ENCODE results near the gene GYPE.
"Not testable (repeated sequence)": the region's sequence is repeated elsewhere in the genome, so short reads cannot be mapped to it uniquely, and the experiment has no call there.

The GYPE gene

DNA sequence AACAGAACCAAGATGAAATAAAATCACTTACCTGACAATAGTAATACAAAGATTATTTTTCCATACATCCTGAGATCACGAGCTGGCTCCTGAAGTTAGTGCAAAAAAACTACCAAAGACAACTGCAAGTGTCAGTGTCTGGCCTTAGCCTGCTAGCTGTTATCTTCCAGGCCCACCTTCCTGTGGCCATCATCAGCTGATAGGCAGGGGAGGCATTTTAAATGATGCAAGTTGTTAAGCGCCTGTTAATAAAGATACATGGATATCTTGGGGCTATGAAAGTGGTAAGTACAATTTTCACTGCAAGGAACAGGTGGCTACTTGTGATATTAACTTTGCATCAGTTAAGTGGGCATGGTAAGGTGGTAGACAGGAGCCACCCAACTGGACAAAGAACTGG, at the start of gene GYPE:
Gene GYPE (minus strand): TSS at position 120 of the 400 bp plus-strand sequence. CDS start 52 bp downstream, at position 68.
- not testable (repeated sequence) for DNase-seq

DNA sequence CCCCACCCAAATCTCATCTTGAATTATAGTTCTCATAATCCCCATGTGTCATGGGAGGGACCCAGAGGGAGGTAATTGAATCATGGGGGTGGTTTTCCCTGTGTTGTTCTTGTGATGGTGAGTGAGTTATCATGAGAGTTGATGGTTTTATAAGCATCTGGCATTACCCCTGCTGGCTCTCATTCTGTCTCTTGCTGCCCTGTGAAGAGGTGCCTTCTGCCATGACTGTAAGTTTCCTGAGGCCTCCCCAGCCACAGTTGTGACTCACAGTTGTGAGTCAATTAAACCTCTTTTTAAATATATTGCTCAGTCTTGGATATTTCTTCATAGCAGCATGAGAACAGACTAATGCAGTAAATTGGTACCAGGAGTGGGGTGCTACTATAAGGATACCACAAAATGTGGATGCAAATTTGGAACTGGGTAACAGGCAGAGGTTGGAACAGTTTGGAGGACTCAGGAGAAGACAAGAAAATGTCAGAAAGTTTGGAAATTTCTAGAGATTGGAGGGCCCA, 46.2 kb upstream of the GYPE start:
- DNase-seq: not testable (repeated sequence)

DNA sequence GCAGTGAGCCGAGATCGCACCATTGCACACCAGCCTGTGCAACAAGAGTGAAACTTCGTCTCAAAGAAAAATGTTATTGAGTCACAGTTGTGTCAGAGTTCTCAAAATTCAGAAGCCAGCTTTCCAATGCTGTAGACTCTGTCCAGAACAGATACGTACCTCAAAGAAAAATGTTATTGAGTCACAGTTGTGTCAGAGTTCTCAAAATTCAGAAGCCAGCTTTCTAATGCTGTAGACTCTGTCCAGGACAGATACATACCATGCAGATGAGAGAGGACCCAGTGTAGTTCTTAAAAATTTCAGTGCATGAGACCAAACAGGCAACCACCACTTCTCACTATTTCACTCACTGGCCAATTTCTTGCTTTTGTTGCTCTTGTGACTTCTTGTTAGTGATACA, 45.6 kb upstream of the GYPE start:
- DNase-seq: not testable (repeated sequence)

DNA sequence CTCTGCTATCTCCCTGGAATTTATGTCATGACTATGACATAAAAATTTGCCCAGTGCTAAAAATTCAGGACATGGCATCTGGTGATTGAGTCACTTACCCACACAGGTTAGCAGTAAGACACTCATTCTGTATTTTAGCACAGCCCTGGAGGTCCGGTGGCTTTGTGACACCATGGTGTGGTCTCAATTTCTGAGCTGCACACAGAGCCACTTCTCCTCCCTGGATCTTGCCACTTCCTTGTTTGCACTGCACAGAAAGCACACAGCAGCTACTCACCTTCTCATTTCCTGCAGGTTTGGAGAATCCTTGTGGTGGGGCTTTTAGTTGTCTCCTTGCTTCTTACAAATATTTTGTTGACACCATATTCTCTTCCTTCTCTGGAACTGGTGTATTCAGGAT, 44.8 kb upstream of the GYPE start:
- not testable (repeated sequence) for DNase-seq

DNA sequence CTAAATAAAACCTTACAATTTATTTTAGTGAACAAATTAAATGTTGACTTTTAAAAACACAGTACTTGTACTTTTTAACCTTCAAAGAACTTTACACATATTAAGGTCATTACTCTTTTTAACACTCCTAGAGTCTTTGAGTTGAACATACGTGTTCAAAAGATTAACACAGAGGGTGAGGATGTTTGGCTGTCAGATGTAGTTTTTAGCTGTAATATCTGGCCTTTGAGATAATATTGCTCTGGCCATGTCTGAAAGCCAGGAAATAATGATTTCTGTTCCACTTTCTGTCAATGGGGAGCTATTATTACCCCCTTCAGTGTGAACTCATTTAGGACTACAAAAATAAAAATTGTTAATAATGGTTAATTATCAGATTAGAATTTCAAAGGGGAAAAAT, 42.1 kb upstream of the GYPE start:
- DNase-seq: not testable (repeated sequence)

DNA sequence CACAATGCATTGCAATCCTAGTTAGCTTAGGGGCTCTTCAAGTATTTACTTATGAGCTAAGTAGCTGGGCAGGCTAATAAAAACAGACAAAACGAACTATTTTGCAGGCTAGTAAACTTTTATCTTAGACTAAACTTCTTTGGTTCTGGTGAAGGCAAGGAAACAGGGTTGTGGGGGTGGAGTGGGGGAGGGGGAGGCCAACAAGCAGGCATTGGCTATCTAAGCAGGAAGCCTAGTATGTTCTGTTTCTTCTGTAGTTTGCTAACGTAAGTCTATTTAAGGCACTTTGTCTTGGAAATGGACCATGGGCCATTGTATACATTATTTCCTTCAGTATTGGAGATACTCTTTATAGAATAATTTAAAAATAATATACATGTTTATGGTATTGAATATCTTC, 35.3 kb upstream of the GYPE start:
- not testable (repeated sequence) for DNase-seq

DNA sequence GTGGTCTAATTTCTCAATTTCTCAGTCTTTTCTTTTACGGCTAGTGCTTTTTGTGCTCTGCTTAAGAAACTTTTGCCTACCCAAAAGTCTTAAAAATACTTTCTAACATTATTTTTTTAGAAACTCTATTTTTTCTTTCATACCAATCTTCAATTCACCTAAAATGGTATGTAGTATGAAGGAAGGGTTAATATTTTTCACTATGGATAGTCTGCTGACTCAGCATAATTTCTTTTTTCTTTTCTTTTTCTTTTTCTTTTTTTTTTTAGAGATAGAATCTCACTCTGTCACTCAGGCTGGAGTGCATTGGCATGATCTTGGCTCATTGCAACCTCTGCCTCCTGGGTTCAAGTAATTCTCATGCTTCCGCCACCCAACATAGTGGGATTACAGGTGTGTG, 34.2 kb upstream of the GYPE start:
- DNase-seq: no peak

DNA sequence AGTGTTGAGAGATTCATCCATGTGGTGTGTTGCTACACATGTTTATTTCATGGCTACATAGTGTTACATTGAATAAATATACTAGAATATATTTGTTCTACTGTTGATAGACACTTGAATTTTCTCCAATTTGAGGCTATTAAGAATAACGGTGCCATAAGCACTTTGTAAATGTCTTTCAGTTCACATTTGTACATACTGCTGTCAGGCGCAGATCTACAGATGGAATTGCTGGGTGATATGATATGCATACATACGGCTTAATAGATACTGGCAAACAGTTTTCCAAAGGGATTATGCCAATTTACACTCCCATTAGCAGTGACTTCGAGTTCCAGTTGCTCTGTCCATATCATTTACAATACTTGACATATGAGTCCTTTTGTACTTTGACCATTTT, 33.5 kb upstream of the GYPE start:
- DNase-seq: not testable (repeated sequence)

DNA sequence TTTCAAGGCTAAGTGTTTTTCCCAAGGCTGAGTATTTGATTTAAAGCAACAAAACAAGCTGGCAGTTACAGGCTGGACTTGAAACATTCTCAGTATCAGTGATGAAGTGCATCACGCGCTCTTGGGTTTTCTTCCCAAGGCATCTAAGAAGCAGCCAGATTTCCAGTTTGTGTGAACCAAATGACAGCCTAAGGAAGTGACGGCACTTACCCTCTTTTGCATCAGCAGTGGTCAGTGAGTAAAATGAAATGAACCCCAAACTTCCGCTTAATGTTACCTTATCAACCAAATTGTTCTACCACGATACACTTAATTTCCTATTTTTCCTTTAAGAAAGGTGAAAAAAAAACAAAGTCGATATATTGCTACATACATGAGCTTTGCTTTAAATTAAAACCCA, 15.8 kb upstream of the GYPE start:
- DNase-seq: no peak

DNA sequence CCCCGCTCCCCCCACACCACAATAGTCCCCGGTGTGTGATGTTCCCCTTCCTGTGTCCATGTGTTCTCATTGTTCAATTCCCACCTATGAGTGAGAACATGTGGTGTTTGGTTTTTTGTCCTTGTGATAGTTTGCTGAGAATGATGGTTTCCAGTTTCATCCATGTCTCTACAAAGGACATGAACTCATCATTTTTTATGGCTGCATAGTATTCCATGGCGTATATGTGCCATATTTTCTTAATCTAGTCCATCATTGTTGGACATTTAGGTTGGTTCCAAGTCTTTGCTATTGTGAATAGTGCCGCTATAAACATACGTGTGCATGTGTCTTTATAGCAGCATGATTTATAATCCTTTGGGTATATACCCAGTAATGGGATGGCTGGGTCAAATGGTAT, 11.1 kb upstream of the GYPE start:
- DNase-seq: not testable (repeated sequence)

DNA sequence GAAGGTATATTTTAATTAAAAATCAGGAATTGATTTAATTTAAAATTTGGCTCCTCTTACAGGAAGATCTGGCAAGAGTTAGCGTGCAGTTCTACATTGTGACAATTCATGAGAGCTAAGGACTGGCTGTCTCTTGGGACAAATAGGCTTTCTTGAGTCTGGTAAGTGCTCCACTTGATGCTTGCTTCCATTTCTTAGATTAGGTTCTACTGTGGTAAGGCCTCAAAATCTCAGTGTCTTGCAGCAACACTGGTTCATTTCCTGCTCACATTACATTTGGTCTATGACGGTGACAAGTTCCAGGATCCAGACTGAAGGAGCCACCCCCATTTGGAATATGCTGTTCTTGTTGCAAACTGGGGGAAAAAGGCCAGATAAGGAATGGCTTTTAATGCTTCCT, 7.1 kb upstream of the GYPE start:
- DNase-seq: not testable (repeated sequence)

DNA sequence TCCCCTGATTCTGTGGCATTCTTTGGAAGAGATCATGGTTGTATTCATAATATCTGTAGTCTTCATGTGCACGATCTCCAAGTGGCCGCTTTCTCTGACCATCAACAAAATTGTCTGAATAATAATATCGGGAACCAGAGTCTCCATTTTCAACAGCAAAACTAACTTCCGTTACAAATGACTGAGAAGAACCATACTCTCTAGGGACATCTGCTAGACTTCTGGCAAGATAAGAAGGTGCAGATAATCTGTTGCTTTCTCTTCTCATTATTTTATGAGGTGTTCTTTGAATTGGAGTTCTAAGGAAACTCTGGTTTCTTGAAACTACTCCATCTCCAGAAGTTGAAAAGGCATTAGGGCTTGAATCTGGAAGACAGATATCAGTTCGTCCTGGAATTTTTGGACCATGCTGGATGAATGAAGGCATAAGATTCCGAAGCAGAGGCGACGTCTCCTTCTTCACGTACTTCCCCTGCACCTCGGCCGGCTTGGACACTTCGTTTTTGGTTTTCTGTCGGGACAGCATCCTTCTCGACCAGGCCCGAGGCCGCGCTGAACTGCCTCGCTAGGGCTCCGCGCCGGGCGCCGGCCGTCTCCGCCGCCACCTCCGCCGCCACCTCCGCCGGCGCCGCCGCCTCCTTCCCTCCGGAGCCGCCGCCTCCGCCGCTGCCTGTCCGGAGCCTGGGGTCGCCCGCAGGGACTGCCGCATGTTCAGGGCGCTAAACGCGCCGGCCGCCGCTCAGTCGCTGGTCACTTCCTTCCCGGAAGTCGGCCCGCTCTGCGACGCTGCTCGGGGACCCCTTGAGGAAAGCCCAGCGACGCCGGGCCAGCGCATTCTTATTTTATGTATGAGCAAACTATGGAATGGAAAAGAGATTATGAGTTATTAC, 6.4 kb upstream of the GYPE start:
- peak in 3 of 56 donors; percentile 0 to 5 (median 3) for DNase-seq

DNA sequence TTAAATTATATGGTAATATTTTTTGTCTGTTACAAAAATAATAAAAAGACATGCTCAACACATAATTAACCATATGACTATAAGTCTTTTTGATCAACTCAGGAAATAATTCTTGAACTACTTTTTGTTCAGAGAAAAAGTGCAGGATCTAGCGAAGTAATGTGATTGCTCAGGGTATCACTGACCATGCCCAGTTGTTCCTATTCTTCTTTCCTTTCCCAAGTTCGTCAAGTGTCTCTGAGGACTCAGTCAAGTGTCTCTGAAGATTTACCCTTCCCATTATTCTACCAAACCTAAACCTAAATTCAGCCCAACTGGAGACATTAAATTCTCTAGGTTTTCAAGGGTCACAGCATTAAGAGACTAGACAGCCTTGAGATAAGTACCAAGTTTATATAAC, 5.5 kb upstream of the GYPE start:
- not testable (repeated sequence) for DNase-seq

DNA sequence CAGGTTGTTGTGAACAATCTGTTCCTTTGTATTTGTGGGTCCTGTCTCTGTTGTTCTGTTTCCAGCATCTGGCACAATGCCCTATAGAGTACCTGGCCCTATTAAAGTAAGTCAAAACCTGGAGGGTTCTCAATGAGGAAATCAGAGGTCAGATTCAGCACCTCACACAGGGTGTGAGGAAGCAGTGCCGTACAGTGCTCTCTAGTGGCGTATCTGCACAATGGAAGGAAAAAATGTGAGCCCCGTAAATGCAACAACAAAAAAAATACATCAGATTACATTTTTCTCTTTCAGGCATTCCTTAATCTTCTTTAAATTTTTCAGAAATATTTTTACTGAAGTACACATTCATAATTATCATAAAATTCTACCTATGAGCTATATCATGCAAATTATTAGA, 2.5 kb upstream of the GYPE start:
- peak in 2 of 56 donors; percentile 1 to 25 for DNase-seq

DNA sequence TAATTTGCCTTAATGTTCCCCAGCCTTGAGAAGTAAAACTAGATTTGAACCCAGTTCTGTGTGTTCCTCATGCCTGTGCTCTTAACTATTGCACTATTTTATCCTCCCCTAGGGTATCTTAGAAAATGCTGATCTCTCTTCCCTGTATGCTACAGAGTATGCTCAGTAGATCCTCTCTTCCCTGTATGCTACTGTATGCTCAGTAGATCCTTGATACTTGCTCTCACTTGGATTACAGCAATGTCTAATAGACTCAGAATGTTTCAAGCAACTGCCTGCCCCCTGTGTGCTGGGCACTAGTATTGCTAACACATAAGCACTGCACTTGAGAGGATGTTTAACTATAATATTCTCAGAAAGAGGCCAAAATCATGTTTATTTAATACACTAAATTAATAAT, 928 bp downstream of the GYPE start:
- DNase-seq: not testable (repeated sequence)

DNA sequence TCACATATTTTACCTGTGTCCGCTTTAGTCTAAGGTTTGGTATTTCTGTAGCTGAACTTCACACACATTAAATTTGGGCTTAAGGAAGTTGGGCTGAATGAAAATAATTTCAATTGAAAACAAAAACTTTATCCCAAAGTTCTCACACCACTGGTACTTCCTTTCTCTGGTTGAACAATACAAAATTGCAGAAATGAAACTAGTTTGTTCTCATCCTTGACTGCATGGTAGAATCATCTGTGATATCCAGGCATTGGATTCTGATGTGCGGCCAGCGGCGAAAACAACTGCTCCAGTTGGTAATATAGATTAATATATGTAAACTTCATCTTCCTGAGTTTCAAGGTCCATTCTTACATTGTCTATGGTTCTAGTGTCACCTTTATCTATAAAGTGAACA, 15.0 kb downstream of the GYPE start:
- not testable (repeated sequence) for DNase-seq

DNA sequence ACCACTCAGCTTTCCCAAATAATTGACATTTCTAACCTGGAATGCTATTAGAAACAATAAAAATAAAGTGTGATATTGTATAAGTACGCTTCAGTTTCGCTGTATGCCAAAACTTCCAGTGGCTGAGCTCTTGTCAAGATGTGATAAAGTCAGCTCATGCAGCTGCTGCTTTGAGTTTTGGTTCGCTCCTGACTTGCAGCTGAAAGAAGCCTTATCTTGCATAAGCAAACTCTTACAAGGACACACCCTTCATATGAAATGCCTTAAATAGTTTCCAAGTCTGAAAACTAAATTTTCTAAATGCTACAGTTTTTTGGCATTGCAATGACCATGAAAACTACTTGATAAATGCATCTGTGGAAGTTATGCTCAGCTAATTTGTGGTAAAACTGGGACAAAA, 17.2 kb downstream of the GYPE start:
- not testable (repeated sequence) for DNase-seq

DNA sequence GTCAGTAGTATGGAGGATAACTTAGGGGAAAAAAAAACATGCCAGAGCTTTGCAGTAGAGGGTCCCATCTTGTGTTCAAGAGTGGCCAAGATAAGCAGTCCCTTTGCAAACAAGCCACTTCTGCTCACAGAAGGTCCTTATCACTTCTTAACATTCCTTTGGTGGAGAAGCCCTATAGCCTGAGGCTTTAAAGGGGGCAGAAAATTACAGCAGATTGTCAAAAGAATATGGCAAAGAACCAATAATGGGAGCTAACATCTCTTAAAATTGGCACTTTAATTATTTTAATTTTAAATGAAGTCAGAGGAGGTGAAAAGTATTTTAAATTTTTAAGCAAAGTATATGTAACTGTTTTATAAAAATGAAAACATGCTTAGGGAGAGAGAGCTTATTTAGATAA, 20.4 kb downstream of the GYPE start:
- not testable (repeated sequence) for DNase-seq

DNA sequence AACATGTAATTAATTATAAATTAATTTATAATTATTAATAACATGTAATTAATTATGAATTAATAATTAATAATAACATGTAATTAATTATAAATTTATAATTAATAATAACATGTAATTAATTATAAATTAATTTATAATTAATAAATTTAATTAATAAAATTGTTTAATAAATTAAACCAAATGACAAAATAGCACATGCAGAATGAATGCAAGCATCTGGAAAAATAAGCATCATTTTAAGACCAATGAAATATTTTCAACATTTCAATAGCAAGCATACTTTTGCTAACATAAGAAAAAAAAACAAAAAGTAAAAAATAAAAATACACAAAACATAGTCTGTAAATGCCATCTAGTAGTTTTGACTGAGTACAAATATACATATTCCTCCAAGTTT, 21.8 kb downstream of the GYPE start:
- DNase-seq: no peak

DNA sequence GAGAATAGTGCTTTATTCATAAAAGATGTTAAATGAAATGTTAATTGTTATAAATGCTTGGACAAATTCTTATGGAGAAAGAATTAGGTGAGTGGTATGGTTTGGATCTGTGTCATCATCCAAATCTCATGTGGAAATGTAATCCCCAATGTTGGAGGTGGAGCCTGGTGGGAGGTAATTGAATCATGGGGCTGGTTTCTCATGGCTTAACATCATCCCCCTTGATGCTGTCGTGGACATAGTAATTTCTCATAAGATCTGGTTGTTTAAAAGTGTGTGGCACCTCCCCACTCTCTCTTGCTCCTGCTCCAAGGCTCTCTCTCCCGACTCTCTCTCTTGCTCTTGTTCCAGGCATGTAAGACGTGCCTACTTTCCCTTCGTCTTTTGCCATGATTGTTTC, 22.5 kb downstream of the GYPE start:
- no peak for DNase-seq

DNA sequence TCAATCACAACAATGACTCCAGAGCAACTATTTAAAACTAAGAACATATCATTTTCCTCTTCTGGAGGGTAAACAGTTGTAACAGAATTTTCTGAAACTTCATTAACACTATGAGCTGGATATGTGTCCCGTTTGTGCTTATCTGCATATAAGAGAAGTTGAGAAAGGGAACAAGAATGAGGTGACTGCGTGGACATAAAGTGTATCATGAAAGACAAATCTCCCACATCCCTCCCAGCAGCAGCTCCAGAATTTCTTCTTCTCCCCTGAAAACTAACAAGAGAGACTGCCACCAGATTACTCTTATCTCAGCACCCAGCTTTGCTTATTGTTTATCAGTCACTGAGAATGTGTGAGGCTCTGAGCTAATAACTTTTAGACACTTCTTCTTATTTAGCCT, 25.8 kb downstream of the GYPE start:
- DNase-seq: not testable (repeated sequence)

DNA sequence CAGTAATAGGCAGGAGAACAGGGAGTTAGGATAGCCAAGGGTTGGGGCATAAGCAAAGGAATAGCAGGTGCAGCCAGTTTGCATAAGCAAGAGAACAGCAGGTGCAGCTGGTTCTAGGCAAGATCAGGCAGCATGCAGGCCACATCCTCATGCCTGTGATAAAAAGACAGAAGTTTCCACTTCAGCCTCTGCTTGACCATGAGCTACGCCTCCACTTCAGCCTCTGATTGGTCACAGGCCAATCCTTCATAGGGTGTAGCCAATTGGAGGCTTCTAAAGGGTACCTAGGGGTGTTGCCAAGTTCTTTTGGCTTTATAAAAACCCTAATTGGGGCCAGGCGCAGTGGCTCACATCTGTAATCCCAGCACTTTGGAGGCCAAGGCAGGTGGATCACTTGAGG, 30.0 kb downstream of the GYPE start:
- DNase-seq: not testable (repeated sequence)

Measured in nucleus accumbens (tissue), 56 donors.